A673 (cell line): ENCODE measurements around the gene EPHA10.

Experiments used
- EZH2 ChIP-seq: fragments of 200-600 bp; sonication (generic); IDR thresholded peaks from 2 replicates; pipeline ENCODE4 v1.6.1; 2017; ENCODE audit warnings: borderline replicate concordance, low read depth, mild to moderate bottlenecking, mixed read lengths, antibody characterized with exemption, low read length; ENCODE audit not compliant: poor library complexity, severe bottlenecking
- TF ChIP-seq, protein P1 (sequence below): fragments of 300-800, 200-600 bp; sonication (generic); conservative IDR thresholded peaks from 2 replicates; pipeline ENCODE4 v1.5.1; 2017; ENCODE audit warnings: low read depth, mild to moderate bottlenecking, antibody characterized with exemption, low read length, moderate library complexity, mixed read lengths

DNA sequence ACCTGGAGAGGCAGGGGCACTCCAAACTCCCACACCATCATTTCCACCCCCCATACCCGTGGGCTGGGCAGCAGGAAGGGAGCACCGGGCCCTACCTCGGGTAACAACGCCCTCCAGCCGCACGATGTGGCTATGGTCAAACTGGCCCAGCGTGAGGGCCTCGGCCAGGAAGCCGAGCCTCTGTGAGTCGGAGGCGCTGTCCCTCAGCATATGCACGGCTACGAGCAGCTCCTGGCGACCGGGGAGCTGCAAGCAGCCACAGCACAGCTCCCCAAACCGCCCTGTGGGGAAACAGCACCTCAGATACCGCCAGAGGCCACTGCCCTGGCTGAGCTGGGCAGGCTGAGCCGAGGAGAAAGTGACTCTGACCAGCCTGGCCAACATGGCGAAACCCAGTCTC lies 43.4 kb downstream of the EPHA10 start:
- TF ChIP-seq, protein P1, sequence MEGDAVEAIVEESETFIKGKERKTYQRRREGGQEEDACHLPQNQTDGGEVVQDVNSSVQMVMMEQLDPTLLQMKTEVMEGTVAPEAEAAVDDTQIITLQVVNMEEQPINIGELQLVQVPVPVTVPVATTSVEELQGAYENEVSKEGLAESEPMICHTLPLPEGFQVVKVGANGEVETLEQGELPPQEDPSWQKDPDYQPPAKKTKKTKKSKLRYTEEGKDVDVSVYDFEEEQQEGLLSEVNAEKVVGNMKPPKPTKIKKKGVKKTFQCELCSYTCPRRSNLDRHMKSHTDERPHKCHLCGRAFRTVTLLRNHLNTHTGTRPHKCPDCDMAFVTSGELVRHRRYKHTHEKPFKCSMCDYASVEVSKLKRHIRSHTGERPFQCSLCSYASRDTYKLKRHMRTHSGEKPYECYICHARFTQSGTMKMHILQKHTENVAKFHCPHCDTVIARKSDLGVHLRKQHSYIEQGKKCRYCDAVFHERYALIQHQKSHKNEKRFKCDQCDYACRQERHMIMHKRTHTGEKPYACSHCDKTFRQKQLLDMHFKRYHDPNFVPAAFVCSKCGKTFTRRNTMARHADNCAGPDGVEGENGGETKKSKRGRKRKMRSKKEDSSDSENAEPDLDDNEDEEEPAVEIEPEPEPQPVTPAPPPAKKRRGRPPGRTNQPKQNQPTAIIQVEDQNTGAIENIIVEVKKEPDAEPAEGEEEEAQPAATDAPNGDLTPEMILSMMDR, result no peak
- no peak for TF ChIP-seq EZH2
